ENCODE measurements around the gene PCDH11X.
"Not testable (repeated sequence)": the region's sequence is repeated elsewhere in the genome, so short reads cannot be mapped to it uniquely, and the experiment has no call there.

PCDH11X gene

GRCh38 chrX:91779135-91779534 lies at the start of gene PCDH11X:
TSS of gene PCDH11X (plus strand) at chrX:91779375. CDS start at chrX:91835505, 56,130 bp downstream.
- peak in 27 of 56 donors; percentile 1 to 65 (median 10) for DNase-seq

- not testable (repeated sequence) for DNase-seq
These were observed 31.7 kb upstream of the PCDH11X start for GRCh38 chrX:91747446-91747845.

- not testable (repeated sequence) for DNase-seq
These were observed 26.2 kb upstream of the PCDH11X start for GRCh38 chrX:91753022-91753421.

- DNase-seq: not testable (repeated sequence)
These were observed 8.3 kb upstream of the PCDH11X start for GRCh38 chrX:91770619-91771488.

GRCh38 chrX:91773943-91774342 lies 5.2 kb upstream of the PCDH11X start:
- DNase-seq: not testable (repeated sequence)

GRCh38 chrX:91780008-91780407 lies 833 bp downstream of the PCDH11X start:
- DNase-seq: not testable (repeated sequence)

GRCh38 chrX:91780698-91781097 lies 1.5 kb downstream of the PCDH11X start:
- DNase-seq: not testable (repeated sequence)

- not testable (repeated sequence) for DNase-seq
These were observed 2.6 kb downstream of the PCDH11X start for GRCh38 chrX:91781553-91782298.

GRCh38 chrX:91782825-91783224 lies 3.6 kb downstream of the PCDH11X start:
- DNase-seq: not testable (repeated sequence)

GRCh38 chrX:91817537-91817936 lies 38.4 kb downstream of the PCDH11X start:
- DNase-seq: not testable (repeated sequence)

GRCh38 chrX:91825321-91825720 lies 46.1 kb downstream of the PCDH11X start:
- DNase-seq: not testable (repeated sequence)

Data from nucleus accumbens (tissue), 56 donors.